GM19328 (cell line): Measurements from ENCODE around the gene KIF12.
"Not testable (repeated sequence)": the region's sequence is repeated elsewhere in the genome, so short reads cannot be mapped to it uniquely, and the experiment has no call there.

Experiments used
- ATAC-seq: cut with Tn5 transposase; IDR thresholded peaks from one replicate; pipeline ENCODE4 v1.9.1; 2021; ENCODE audit warnings: mild to moderate bottlenecking, moderate library complexity; ENCODE audit not compliant: unreplicated experiment

Gene KIF12

DNA sequence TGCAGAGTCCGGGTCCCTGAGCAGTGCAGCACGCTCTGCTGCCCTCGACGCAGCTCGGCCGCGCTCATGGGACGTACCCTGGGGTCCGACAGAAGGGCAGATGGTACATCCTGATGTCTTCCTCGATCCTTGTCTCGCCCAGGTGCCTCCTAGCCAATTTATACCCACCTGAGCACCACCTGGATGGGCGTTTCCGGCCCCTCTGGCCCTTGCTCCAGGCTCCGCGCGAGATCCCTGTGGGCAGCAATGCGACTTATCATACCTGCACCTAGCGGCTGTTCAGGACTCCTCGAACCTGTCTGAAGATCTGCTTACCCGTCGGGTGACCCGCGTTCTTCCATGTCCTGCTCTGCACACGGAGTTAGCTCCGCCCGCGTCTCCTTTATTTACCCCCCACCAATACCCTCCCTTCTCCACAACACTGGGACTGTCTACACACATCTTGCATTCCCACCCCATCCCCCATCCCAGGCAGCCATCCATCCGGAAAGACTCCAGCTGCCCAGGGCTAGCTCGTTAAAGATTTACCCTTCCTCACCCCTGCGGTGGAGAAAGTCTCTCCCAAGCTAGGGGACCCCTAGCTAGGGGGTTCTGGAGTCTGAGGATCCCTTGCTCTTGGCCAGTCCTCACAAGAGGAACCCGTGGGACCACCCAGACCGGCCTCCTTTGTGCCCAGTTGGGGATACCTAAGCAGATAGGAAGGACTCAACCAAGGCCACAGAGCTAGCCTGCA is at the start of gene KIF12:
TSS of gene KIF12 (minus strand) at position 357 of the 733 bp plus-strand sequence. CDS start at position 341, 16 bp downstream.
- ATAC-seq: no peak

DNA sequence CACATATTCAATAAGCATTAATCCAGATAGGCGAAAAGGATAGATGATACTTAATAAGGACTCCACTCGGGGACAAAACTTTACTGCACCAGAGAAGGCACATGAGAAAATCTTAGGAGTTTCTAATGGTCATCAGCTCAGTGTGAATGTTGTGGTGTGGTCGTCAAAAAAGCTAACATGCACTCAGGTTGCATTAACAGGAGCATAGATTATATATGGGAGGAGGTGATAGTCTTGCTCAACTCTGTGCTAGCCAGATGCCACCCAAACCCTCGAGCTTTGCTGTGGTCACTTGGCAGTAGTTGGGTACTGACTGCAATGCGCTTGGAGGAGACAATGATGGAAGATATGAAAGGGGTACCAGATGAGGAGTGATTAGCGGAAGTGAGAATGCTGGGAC is 47.6 kb upstream of the KIF12 start:
- ATAC-seq: no peak

DNA sequence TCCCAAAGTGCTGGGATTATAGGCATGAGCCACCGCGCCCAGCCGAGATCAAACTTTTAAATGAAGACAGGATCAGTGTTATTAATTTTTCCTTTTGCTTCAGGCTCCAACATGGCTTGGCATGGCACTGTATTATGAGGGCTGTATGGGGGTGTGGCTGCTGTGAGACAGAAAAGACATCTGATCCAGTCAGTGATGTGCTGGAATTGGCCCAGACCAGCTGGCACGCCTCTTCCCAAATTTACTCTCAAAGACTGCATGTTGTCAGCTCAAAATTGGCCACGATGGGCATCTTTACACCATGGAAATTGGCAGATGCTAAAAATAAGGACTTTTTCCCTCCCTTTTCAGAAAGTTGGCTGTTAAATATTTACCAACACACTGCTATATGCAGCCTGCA is 44.1 kb upstream of the KIF12 start:
- ATAC-seq: no peak

DNA sequence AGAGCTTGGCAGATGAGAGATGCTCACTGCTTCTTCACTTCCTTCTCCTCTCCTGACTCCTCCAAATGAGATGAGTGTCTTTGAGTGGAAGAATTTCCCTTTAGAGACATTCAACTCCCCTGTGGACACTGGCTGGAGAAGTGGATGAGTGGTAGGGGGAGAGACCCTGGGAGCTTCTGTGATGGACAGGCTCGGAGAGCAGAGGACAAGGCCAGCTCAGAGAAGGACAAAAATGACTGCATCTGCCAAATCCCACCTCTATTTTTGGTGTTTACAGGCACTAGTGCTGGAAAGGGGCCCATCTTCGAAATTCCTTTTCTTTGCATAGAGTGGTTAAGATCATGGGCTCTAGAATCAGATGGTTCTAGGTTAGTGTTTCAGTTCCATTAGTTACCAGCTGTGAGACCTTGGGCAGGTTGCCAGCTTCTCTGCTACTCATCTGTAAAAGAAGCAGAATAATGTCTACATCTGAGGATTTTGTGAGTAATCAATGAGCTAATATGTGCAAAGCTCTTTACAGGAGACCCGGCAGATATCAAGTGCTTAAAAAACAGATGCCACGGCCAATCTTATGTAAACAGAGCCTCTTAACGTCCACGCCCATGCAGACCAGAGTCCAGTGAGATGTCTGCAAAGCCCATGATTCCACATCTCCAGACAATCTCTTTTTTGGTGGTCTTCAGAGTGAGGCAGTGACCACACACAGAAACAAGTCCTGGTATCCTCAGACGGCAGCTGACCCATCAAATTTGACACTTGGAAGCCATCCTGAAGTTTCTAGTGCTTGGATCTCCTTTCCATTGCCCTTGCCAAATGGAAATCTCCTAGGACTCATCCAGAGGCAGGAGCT is 42.7 kb upstream of the KIF12 start:
- no peak for ATAC-seq

DNA sequence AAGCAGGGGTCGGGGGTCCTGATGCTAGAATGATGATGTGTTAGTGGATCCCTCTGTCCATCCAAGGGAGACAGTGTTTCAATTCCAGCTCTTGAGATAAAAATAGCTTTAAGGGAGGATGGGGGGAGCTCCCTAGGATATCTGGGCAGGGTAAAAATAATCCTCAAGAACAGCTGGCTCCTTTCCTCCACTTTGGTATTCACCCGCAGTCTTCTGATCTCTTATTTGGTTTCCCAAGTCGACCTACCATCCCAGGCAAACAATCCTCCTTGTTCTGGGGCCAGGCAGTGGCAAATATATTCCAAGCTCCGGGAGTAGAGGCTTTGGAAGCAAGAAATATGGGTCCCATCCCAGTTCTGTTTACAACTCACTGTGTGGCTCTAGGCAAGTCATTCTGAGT is 41.8 kb upstream of the KIF12 start:
- ATAC-seq: no peak

DNA sequence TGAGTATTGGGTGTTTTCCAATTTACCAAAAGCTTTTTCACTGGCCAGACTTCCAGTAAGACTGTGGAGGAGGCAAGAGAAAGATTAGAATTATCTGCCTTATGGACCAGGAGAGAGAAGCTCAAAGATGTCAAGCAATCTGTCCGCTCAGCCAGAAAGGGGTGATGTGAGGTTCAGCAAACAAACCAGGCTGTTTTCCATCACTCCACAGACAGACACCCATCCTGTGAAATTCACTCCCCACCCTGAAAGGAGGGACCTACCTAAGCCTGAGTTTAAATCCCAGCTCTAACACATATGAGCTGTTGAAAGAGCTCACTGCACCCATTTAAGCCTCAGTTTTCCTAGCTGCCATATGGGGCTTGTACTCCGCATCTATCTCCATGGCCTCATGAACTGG is 41.3 kb upstream of the KIF12 start:
- ATAC-seq: no peak

DNA sequence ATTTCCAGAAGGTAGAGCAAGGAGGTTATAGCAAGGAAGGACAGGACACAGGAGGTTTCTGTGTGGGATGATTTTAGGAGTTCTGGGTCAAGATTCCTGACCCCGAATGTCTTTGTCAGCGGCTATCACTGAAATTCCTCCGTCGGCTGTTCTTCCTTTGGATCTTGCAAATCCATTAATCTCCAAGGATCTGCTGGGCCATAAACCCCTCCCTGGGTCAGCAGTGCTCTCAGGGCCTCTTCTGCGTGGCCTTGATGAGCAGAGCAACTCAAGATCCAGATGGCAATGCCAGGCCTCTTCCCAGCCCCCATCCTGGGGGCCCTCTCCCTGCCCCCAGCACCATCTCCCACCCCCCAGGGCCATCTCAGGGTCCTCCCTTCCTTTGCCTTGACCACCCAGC is 40.0 kb upstream of the KIF12 start:
- ATAC-seq: no peak

DNA sequence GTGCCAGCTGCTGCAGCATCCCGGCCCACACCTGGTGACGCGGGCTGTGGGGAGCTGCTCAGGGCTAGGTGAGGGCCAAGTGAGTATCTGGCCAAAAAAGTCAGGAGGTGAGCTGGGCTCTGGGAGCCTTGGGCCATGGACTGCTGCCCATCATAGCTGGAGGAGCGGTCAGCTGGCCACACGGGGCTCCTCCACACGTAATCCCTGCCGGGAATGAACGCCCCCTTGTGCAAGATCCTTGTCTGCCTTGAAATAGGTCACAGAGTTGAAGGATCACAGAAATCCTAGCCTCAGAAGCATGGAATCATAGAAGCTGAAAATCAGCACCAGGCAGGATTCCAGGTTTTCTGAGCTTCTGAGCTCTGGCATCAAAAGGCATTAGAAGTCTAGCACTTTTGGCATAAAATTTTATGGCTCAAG is 39.5 kb upstream of the KIF12 start:
- no peak for ATAC-seq

DNA sequence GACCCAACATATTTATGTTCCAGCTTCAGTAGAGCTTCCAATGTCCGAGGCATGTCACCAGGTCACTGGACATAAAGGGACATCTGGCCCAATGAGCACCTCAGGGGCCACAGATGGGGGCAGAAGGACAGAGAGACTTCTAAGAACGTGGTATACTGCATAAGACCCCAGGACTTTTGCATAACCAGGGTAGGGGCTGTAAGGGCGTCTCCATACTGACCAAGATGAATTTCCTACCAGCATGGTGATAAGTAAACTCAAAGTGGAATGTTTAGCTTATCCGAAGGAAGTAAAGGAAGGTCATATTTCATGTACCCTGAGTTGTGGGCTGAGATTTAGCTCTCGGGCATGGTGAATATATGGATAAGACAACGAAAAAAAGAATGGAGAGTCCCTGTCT is 38.7 kb upstream of the KIF12 start:
- no peak for ATAC-seq

DNA sequence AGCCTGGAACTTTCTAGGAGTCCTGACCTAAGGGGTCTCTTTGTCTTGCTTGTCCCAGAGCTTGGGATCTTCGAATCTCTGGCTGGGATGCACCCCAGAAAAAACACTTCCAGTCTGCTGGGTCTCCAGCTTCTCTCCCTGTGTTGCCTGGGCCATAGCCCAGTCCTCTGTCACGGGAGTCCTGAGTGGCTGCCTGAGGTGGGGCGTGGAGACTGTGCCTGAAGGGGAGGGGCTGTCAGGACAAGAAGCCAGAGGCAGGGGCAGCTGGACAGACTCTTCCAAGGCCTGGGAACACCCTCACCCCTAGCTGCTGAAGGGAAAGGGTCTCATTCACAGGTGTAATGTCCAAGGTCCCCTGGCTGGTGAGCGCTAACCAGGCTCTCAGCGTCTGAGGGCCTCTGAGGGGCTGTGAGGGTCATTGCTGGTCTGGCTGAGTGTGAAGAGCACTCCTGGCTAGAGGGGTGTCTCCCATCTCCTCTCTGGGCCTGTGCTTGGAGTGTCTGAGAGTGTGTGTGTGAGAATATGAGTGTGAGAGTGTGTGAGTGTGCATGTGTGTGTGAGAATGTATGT is 35.8 kb upstream of the KIF12 start:
- no peak for ATAC-seq

DNA sequence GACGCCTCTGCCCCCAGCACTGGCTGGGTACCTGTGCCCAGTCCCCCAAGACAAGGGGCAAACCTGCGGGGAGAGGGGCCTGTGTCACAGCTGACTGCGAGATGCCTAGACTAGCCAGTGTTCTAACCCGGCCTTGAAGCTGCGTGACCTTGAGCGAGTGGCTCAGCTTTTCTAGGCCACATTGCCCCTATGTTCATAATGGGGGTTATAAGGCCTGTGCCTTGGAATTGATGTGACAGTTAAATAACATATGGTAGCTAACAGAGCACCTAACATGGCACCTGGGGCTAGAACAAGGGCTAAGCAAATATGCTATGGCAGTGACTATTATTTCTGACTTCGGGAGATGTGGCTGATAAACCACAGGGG is 33.4 kb upstream of the KIF12 start:
- ATAC-seq: no peak

DNA sequence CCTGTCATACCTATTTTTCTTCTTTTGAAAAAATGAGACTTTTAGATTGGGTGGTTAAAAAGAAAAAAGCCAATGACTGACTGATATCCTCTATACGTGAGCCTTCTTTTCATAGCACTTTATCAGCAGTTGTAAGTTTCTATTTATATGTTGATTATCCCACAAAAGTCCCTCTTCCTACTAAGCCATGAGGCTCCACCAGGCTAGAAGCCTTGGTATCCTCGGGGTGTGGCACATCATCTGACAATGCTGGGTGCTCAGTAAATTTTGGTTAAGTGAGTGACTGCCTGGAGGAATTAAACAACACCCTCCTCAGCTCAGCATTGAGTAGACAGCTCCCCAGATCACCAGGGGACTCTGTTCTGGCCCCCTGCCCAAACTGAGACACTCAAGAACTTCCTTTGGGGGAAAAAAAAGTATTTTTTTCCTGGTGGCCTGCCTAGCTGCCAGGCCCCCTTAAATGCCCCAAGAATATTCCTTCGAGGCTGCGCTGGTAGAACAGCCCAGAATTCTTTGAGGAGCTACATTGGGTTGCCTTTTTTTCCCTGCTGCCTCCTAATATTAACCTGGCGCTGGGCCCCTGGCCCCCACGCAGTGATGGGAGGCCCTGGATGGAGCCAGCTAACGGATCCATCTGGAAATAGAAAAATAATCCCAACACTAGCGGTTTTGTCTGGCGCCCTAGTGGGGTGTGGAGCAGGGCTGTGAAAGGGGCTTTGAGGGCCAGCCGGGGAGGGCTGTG is 32.9 kb upstream of the KIF12 start:
- no peak for ATAC-seq

DNA sequence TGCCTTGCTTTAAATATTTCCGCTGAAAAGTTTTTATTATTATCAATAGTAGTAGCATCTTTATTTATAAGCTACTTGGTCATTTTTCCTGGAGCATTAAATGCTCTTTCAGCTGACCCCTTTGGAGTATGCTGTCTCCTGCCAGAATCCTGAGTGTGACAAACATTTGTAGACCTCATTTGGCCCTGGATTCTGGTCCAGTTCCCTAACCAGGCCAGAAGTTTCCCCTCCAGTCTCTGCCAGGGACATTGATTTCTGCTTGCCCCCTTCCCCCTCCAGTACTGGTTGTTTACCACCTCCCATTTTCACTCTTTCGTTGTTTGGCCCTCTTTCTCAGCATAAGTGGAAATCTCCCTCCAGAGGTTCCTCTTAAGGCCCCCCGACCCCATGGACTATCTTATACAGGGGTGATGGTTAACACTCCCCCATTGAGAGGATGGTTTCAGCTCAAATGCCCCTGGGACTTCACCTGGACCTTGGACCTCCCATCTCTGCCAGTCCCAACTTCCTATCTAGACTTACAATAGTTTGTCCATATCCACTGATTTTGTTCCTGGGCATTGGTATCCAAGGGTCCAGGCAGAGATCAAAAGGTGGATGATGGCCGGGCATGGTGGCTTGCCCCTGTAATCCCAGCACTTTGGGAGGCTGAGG is 31.7 kb upstream of the KIF12 start:
- no peak for ATAC-seq

DNA sequence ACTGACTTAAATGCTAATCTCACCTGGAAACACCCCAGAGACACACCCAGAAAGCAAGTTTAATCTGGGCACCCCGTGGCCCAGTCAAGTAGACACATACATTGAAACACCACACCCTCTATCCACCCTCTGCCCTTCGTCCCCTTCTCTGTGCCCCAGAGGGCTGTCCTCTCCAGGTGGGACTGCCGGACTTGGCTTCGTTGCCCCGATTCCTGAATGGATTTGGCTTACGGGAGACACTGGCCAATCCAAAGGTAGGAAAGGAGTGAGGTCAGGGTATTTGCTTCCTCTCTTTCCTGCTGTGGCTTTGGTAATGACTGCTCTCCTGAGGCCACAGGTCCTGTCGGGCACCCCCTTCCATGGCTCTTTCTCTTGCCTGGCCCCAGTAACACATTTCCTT is 31.0 kb upstream of the KIF12 start:
- no peak for ATAC-seq

DNA sequence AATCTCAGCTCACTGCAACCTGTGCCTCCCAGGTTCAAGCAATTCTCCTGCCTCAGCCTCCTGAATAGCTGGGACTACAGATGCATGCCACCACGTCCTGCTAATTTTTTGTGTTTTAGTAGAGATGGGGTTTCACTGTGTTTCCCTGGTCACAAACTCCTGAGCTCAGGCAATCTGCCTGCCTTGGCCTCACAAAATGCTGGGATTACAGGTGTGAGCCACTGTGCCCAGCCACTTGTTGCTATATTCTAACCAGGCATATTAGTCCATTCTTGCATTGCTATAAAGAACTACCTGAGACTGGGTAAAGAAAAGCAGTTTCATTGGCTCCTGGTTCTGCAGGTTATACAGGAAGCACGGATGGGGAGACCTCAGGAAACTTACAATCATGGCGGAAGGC is 29.7 kb upstream of the KIF12 start:
- not testable (repeated sequence) for ATAC-seq

DNA sequence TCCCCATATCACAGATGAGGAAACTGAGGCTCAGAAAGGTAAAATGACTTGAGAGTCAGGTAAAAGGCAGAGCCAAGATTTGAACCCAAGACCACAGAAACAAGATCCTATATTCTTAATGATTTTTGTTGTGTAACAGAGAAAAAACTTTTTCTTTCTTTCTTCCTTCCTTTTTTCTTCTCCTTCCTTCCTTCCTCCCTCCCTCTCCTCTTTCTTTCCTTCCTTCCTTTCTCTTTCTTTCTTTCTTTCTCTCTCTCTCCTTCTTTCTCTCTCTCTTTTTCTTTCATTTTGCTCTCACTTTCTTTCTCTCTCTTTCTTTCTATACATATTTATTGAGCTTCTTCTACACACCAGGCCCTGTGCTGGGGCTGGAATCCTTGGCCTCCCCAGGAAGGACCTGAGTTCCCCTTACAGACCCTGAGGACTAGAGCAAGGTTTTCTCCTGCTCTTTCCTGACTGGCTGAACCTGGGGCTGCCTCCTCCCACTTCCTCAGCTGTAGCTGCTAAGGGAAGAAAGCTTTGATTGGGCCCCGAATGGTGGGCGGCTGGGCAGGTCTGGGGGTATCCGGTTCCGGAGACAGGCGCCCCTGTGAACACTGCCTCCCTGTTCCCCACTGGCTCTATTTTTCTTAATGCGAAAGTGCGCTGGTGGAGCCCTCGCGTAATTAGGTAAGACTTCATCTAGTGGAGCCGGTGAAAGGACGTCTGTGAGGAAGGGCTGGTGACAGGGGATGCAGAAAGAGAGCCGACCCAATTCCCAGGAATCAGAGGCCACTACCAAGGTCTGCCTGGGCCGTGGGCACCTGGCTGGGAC is 27.4 kb upstream of the KIF12 start:
- no peak for ATAC-seq

DNA sequence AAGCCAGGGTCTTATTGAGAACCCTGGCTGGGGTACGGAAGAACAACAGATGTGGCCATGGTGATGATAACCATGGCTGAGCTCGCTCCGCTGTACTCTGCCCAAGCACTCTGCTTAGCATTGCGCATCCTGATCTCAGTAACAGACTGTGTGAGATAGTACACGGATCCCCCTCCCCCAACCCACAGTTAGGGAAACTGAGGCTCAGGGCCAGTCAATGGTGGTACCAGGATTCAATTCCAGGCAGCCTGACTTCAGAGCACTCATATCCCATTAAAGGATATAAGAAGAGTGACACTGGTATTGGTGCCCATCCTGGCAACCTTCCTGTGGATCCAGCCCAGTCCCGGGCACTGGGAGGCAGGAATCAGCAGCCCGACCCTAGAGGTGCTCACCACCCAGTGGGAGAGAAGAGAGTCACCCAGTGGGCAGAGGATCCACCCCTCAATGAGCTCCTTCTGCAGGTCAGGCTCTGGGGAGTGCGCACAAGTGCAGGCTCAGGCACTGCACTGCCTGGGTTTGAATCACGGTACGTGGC is 26.5 kb upstream of the KIF12 start:
- ATAC-seq: no peak

DNA sequence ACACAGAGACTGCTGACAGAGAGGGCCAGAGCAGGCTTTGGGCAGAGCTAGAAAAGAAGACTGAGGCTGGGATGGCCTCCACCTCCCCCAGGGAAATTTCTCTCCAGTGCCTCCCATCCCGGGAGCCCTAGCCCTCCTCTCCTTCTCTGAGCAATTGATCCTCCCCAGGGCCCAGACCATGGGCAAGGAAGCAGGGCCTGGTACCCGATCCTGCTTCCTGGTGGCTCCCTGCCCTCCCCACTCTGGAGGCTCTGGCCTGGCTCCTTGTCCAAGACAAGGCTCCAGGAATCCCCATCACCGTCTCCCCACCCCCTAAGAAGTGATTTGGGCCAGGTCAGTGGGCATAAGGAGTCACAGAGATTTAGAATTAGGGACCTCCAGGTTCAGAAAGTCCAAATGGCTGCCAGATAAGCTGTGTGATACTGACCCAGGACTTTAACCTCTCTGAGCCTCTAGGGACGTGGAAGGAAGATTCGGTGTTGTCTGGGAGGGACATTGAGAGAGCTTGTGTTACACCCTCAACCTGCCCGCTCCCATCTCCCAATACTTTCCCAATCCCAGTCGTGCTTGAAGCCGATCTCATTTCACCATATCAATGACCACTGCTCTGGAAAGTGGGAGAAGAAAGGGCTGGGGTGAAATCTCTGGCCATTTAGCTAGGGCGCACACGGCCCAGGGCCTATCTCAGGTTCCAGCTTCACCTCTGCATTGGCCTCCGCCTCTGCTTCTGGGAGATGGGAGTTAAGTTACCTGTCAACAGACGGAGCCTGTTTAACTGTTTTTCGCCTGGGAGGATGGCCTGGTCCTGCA is 25.8 kb upstream of the KIF12 start:
- no peak for ATAC-seq

DNA sequence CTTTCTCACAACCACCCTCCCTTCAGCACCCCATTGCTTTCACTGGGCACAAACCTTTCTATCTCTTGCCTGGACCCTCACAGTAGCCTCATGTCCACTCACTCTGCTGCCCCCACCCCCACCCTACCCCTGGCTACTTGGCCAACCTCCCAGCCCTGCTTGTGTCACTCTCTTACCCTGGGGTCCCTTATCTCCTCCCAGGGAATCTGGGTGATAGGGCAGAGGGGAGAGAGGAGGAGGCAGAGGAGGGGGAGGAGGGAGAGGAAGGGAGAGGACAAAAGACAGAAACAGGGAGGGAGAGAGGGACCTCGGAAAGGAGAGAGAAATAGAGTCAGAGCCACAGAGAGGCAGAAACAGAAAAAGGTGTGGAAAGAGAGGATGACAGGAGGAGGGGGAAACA is 25.0 kb upstream of the KIF12 start:
- no peak for ATAC-seq
